HG03571 (cell line): ENCODE results near the gene PPP1R3E.
"Not testable (repeated sequence)": the region's sequence is repeated elsewhere in the genome, so short reads cannot be mapped to it uniquely, and the experiment has no call there.

Experiments used
- ATAC-seq: cut with Tn5 transposase; IDR thresholded peaks from one replicate; pipeline ENCODE4 v1.9.1; 2021; ENCODE audit not compliant: unreplicated experiment

Gene PPP1R3E

GRCh38 chr14:23297611-23298277 lies 4.9 kb downstream of the PPP1R3E start:
- no peak for ATAC-seq

- ATAC-seq = no peak
Measured at GRCh38 chr14:23297096-23297495, 5.6 kb downstream of the PPP1R3E start.

- no peak for ATAC-seq
Measured at GRCh38 chr14:23296012-23296777, 6.5 kb downstream of the PPP1R3E start.

GRCh38 chr14:23294734-23295561 lies 7.7 kb downstream of the PPP1R3E start:
- no peak for ATAC-seq

GRCh38 chr14:23286902-23287479 lies 15.7 kb downstream of the PPP1R3E start:
- ATAC-seq = no peak

GRCh38 chr14:23286020-23286901 lies 16.4 kb downstream of the PPP1R3E start, which contains the start of gene HOMEZ:
Gene HOMEZ (minus strand): TSS chr14:23286132. CDS start chr14:23285952, 180 bp downstream.
- peak; percentile 95 for ATAC-seq

- peak; percentile 3 for ATAC-seq
Measured at GRCh38 chr14:23285530-23286019, 17.1 kb downstream of the PPP1R3E start.

- no peak for ATAC-seq
Measured at GRCh38 chr14:23284654-23285529, 17.8 kb downstream of the PPP1R3E start.

GRCh38 chr14:23281247-23281646 lies 21.4 kb downstream of the PPP1R3E start:
- no peak for ATAC-seq

- not testable (repeated sequence) for ATAC-seq
Measured at GRCh38 chr14:23277928-23278327, 24.7 kb downstream of the PPP1R3E start.

- ATAC-seq = no peak
Measured at GRCh38 chr14:23277189-23277588, 25.5 kb downstream of the PPP1R3E start.

GRCh38 chr14:23275412-23275811 lies 27.2 kb downstream of the PPP1R3E start:
- ATAC-seq = no peak

GRCh38 chr14:23269193-23269592 lies 33.5 kb downstream of the PPP1R3E start:
- ATAC-seq = no peak

GRCh38 chr14:23260849-23261248 lies 41.8 kb downstream of the PPP1R3E start:
- ATAC-seq = not testable (repeated sequence)

GRCh38 chr14:23259426-23259825 lies 43.2 kb downstream of the PPP1R3E start:
- no peak for ATAC-seq

- ATAC-seq = no peak
Measured at GRCh38 chr14:23258256-23258655, 44.4 kb downstream of the PPP1R3E start.

- ATAC-seq = no peak
Measured at GRCh38 chr14:23252420-23253333, 50.0 kb downstream of the PPP1R3E start.

- ATAC-seq = no peak
Measured at GRCh38 chr14:23252006-23252405, 50.7 kb downstream of the PPP1R3E start.
